Fibroblast of lung (primary cell): ENCODE measurements around the gene DAB1. TPM values are rescaled to one million over a fixed set of nuclear protein-coding genes. Genes with fewer than 3 reads are reported as not detected.

Experiments
- DNase-seq, 2 donors: peaks; one replicate each; pipeline versions ENCODE4 v3.0.0 to v3.0.0-alpha.2; 2010; ENCODE audit warnings: low read depth in 2 of 2
- H2AFZ ChIP-seq: 2 replicates; pipeline ENCODE4 v1.5.1; 2012; ENCODE audit warnings: low read length, control low read depth, inconsistent platforms
- H3K27ac ChIP-seq: 2 replicates; pipeline ENCODE4 v1.5.1; 2011; ENCODE audit warnings: low read length, control low read depth; ENCODE audit not compliant: insufficient read depth
- H3K27me3 ChIP-seq: 2 replicates; pipeline ENCODE4 v1.5.1; 2011; ENCODE audit warnings: mild to moderate bottlenecking, low read length; ENCODE audit not compliant: control insufficient read depth, insufficient read depth
- H3K36me3 ChIP-seq: 2 replicates; pipeline ENCODE4 v1.5.1; 2011; ENCODE audit warnings: low read length; ENCODE audit not compliant: control insufficient read depth, insufficient read depth
- H3K4me1 ChIP-seq: 2 replicates; pipeline ENCODE4 v1.5.1; 2011; ENCODE audit warnings: low read length; ENCODE audit not compliant: control insufficient read depth, insufficient read depth; ENCODE audit errors: extremely low read depth
- H3K4me2 ChIP-seq: 2 replicates; pipeline ENCODE4 v1.5.1; 2011; ENCODE audit warnings: low read length, control low read depth; ENCODE audit not compliant: insufficient read depth; ENCODE audit errors: extremely low read depth
- H3K4me3 ChIP-seq, 4 experiments: fragments of 200-600 bp in 1 of 4; sonication (generic) in 1 of 4; replicated peaks in 1 of 4; 2 replicates each; pipeline ENCODE4 v1.5.1; 2011 to 2016; ENCODE audit warnings: low read length in 4 of 4, low read depth in 3 of 4, mild to moderate bottlenecking in 3 of 4, control low read depth in 2 of 4, inconsistent platforms in 1 of 4, mixed read lengths in 1 of 4; ENCODE audit not compliant: insufficient read depth in 1 of 4; ENCODE audit errors: control extremely low read depth in 1 of 4
- H3K79me2 ChIP-seq: 2 replicates; pipeline ENCODE4 v1.5.1; 2012; ENCODE audit warnings: mild to moderate bottlenecking, low read length, inconsistent platforms; ENCODE audit not compliant: control insufficient read depth, insufficient read depth
- H3K9ac ChIP-seq: 2 replicates; pipeline ENCODE4 v1.5.1; 2011; ENCODE audit warnings: mild to moderate bottlenecking, low read length, control low read depth; ENCODE audit not compliant: insufficient read depth
- H3K9me3 ChIP-seq: 2 replicates; pipeline ENCODE4 v1.5.1; 2012; ENCODE audit warnings: low read depth, low read length; ENCODE audit not compliant: control insufficient read depth, insufficient read depth
- H4K20me1 ChIP-seq: 2 replicates; pipeline ENCODE4 v1.5.1; 2011; ENCODE audit warnings: low read length; ENCODE audit not compliant: control insufficient read depth, insufficient read depth; ENCODE audit errors: extremely low read depth
- EZH2 ChIP-seq: IDR thresholded peaks from 2 replicates; pipeline ENCODE4 v1.5.1; 2012; ENCODE audit warnings: low read length, control low read depth, mild to moderate bottlenecking; ENCODE audit errors: missing control alignments
- polyA plus RNA-seq, 2 donors: library from polyadenylated mRNA; depleted of rRNA in 1 of 2; stranded (reverse) in 1 of 2; unstranded in 1 of 2; fragments of >200 nt; gene quantifications; 2 replicates each; pipeline ENCODE4 v1.2.1, GENCODE V29; 2011 to 2012; ENCODE audit warnings: missing spikeins in 1 of 2
- total RNA-seq: library from RNA; depleted of rRNA; stranded (reverse); fragments of >200 nt; gene quantifications from 2 replicates; pipeline ENCODE4 v1.2.1, GENCODE V29; 2014
- TF ChIP-seq, protein P1 (sequence below), 2 donors: IDR thresholded peaks in 1 of 2; conservative IDR thresholded peaks in 1 of 2; 1 replicate in 1 of 2; 2 replicates in 1 of 2; pipeline ENCODE4 v1.5.1; 2011 to 2012; ENCODE audit warnings: low read length in 2 of 2, control low read depth in 1 of 2, inconsistent platforms in 1 of 2, low read depth in 1 of 2, mild to moderate bottlenecking in 1 of 2

DAB1 gene
- total and polyA plus RNA-seq, 2 donors (not counting 1 experiment from before 2014, with no cell fraction given) = 0.17 to 2.0 TPM

DNA sequence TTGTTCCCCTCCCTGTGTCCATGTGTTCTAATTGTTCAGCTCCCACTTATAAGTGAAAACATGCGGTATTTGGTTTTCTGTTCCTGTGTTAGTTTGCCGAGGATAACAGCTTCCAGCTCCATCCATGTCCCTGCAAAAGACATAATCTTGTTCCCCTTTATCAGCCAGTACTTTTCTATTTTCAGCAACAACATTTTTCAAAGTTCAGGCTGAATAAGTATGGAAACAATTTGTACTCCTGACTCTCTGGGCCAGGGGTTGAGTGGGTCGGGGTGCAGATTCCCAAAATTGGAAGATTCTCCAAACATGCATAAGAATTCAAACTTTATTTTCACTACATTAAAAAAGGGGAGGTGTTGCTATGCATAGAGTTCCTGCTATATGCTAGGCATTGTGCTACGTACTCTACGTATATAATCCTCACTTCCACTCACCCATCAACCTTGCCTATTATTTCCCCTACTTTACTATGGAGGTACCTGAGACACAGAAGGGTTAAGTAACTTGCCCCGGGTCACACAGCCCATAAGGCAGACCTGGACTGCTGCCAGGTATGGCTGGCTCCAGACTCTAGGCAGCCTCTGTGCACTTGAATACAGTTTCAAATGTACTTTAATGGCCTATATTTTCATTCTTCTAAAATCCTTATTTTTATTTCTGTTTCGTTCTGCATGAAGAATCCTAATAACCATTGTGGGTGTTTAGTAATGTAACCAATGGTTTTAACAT, 341.0 kb downstream of the DAB1 start:
- H3K9ac ChIP-seq = no peak overlapping the region
- no peaks in the 10 kb centered on the region for H3K36me3 ChIP-seq
- no peaks in the 10 kb centered on the region for H3K9me3 ChIP-seq
- H3K4me1 ChIP-seq = no peaks in the 10 kb centered on the region
- H4K20me1 ChIP-seq = no peaks in the 10 kb centered on the region
- no peak overlapping the region for H3K4me2 ChIP-seq
- TF ChIP-seq EZH2 = no peak
- TF ChIP-seq, protein P1, sequence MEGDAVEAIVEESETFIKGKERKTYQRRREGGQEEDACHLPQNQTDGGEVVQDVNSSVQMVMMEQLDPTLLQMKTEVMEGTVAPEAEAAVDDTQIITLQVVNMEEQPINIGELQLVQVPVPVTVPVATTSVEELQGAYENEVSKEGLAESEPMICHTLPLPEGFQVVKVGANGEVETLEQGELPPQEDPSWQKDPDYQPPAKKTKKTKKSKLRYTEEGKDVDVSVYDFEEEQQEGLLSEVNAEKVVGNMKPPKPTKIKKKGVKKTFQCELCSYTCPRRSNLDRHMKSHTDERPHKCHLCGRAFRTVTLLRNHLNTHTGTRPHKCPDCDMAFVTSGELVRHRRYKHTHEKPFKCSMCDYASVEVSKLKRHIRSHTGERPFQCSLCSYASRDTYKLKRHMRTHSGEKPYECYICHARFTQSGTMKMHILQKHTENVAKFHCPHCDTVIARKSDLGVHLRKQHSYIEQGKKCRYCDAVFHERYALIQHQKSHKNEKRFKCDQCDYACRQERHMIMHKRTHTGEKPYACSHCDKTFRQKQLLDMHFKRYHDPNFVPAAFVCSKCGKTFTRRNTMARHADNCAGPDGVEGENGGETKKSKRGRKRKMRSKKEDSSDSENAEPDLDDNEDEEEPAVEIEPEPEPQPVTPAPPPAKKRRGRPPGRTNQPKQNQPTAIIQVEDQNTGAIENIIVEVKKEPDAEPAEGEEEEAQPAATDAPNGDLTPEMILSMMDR (conservative IDR thresholded peaks at IDR 0.05 in 1 of 2, IDR thresholded peaks at IDR 0.05 in 1 of 2; ENCODE audit: low read depth in 1 of 2, low read length in 2 of 2) = no peak
- H3K27me3 ChIP-seq = no peaks in the 10 kb centered on the region
- H3K79me2 ChIP-seq = no peaks in the 10 kb centered on the region
- DNase-seq = no peak
- no peak overlapping the region for H3K27ac ChIP-seq
- H2AFZ ChIP-seq = no peak overlapping the region
- H3K4me3 ChIP-seq = no peak overlapping the region

- no peak overlapping the region for H3K27ac ChIP-seq
- no peak for DNase-seq
- H3K79me2 ChIP-seq = no peaks in the 10 kb centered on the region
- H2AFZ ChIP-seq = no peak overlapping the region
- H3K27me3 ChIP-seq = no peaks in the 10 kb centered on the region
- TF ChIP-seq EZH2 = no peak
- TF ChIP-seq, protein P1 (conservative IDR thresholded peaks at IDR 0.05 in 1 of 2, IDR thresholded peaks at IDR 0.05 in 1 of 2; ENCODE audit: low read depth in 1 of 2, low read length in 2 of 2) = peak in 1 of 2 donors; percentile 5
- no peaks in the 10 kb centered on the region for H3K36me3 ChIP-seq
- no peaks in the 10 kb centered on the region for H3K9me3 ChIP-seq
- H3K4me3 ChIP-seq = no peak overlapping the region
- no peak overlapping the region for H3K9ac ChIP-seq
- no peak overlapping the region for H3K4me2 ChIP-seq
- H4K20me1 ChIP-seq = no peaks in the 10 kb centered on the region
- no peaks in the 10 kb centered on the region for H3K4me1 ChIP-seq
Observed at GRCh38 chr1:57079454-57080157, 344.3 kb downstream of the DAB1 start.

GRCh38 chr1:57072401-57073110, 351.3 kb downstream of the DAB1 start:
- no peaks in the 10 kb centered on the region for H3K27me3 ChIP-seq
- H3K36me3 ChIP-seq = no peaks in the 10 kb centered on the region
- H3K4me1 ChIP-seq = no peaks in the 10 kb centered on the region
- no peak overlapping the region for H3K4me2 ChIP-seq
- H3K27ac ChIP-seq = no peak overlapping the region
- no peaks in the 10 kb centered on the region for H3K9me3 ChIP-seq
- no peak overlapping the region for H3K4me3 ChIP-seq
- no peak overlapping the region for H3K9ac ChIP-seq
- TF ChIP-seq, protein P1 (conservative IDR thresholded peaks at IDR 0.05 in 1 of 2, IDR thresholded peaks at IDR 0.05 in 1 of 2; ENCODE audit: low read depth in 1 of 2, low read length in 2 of 2) = no peak
- no peak for TF ChIP-seq EZH2
- H3K79me2 ChIP-seq = no peaks in the 10 kb centered on the region
- no peaks in the 10 kb centered on the region for H4K20me1 ChIP-seq
- DNase-seq = no peak
- no peak overlapping the region for H2AFZ ChIP-seq
